Measurements from ENCODE around the gene HEXD. TPM values are rescaled to one million over a fixed set of nuclear protein-coding genes. Genes with fewer than 3 reads are reported as not detected.

HEXD gene
- polyA plus RNA-seq, 3 donors = 8.9 to 61.5 (median 12.7) TPM

- intact Hi-C loops (cut with micrococcal nuclease) = no loop called here
- H3K27ac Mint-ChIP-seq = no peak overlapping the region
- Histone ChIP-seq H2AFZ (ENCODE audit: insufficient read depth, low read depth, low read length, poor library complexity, severe bottlenecking) (no peak overlapping the region), H3K27me3 (ENCODE audit: control insufficient read depth in 2 of 2, insufficient read depth in 2 of 2, low read length in 2 of 2) (no peaks in the 10 kb centered on the region), H3K4me3 (replicated peaks in 1 of 3; ENCODE audit: low read depth in 2 of 3, low read length in 3 of 3) (no peak overlapping the region), H3K27ac (ENCODE audit: low read depth in 1 of 2, low read length in 2 of 2) (no peak overlapping the region), H3K36me3 (replicated peaks in 1 of 2; ENCODE audit: control insufficient read depth in 1 of 2, insufficient read depth in 2 of 2, low read length in 2 of 2) (peaks cover 11 to 48% of the 10 kb centered on the region in 2 donors), H4K20me1 (ENCODE audit: insufficient read depth, low read length) (peaks cover 11% of the 10 kb centered on the region), H3K79me2 (ENCODE audit: insufficient read depth, low read length) (no peaks in the 10 kb centered on the region), H3K9ac (ENCODE audit: insufficient read depth, low read length, poor library complexity, severe bottlenecking) (no peak overlapping the region), H3K4me1 (ENCODE audit: control insufficient read depth in 1 of 2, insufficient read depth in 2 of 2, low read length in 2 of 2) (peaks cover 3 to 8% of the 10 kb centered on the region in 2 donors), H3K9me3 (replicated peaks in 1 of 2; ENCODE audit: control insufficient read depth in 1 of 2, insufficient read depth in 1 of 2, low read length in 2 of 2) (no peaks in the 10 kb centered on the region), H3K4me2 (replicated peaks; ENCODE audit: extremely low read depth, low read length, poor library complexity, severe bottlenecking) (no peak overlapping the region)
- WGBS (ENCODE audit: insufficient coverage) = 96% methylated on average over 13 of the region's 15 CpGs
- no peak overlapping the region for H3K4me3 Mint-ChIP-seq
- no peak for DNase-seq
- peaks cover 13% of the 10 kb centered on the region for H3K4me1 Mint-ChIP-seq
- peaks cover 36 to 44% of the 10 kb centered on the region in 2 donors for H3K36me3 Mint-ChIP-seq
- no peaks in the 10 kb centered on the region for H3K9me3 Mint-ChIP-seq
- TF ChIP-seq CTCF (IDR thresholded peaks at IDR 0.05) = no peak
- H3K27me3 Mint-ChIP-seq (ENCODE audit: low read depth in 3 of 3) = peaks cover 0 to 6% (median 3%) of the 10 kb centered on the region in 3 donors
Observed at GRCh38 chr17:82408288-82408937, 9.7 kb upstream of the HEXD start.

- Histone ChIP-seq H2AFZ (ENCODE audit: insufficient read depth, low read depth, low read length, poor library complexity, severe bottlenecking) (no peak overlapping the region), H4K20me1 (ENCODE audit: insufficient read depth, low read length) (peaks cover 12% of the 10 kb centered on the region), H3K36me3 (replicated peaks in 1 of 2; ENCODE audit: control insufficient read depth in 1 of 2, insufficient read depth in 2 of 2, low read length in 2 of 2) (peaks cover 6 to 43% of the 10 kb centered on the region in 2 donors), H3K27me3 (ENCODE audit: control insufficient read depth in 2 of 2, insufficient read depth in 2 of 2, low read length in 2 of 2) (no peaks in the 10 kb centered on the region), H3K27ac (ENCODE audit: low read depth in 1 of 2, low read length in 2 of 2) (no peak overlapping the region), H3K4me3 (replicated peaks in 1 of 3; ENCODE audit: low read depth in 2 of 3, low read length in 3 of 3) (no peak overlapping the region), H3K9ac (ENCODE audit: insufficient read depth, low read length, poor library complexity, severe bottlenecking) (no peak overlapping the region), H3K9me3 (replicated peaks in 1 of 2; ENCODE audit: control insufficient read depth in 1 of 2, insufficient read depth in 1 of 2, low read length in 2 of 2) (no peaks in the 10 kb centered on the region), H3K4me1 (ENCODE audit: control insufficient read depth in 1 of 2, insufficient read depth in 2 of 2, low read length in 2 of 2) (peaks cover 3 to 8% of the 10 kb centered on the region in 2 donors), H3K79me2 (ENCODE audit: insufficient read depth, low read length) (no peaks in the 10 kb centered on the region), H3K4me2 (replicated peaks; ENCODE audit: extremely low read depth, low read length, poor library complexity, severe bottlenecking) (no peak overlapping the region)
- no peak overlapping the region for H3K27ac Mint-ChIP-seq
- no peak for TF ChIP-seq CTCF (IDR thresholded peaks at IDR 0.05)
- no peak overlapping the region for H3K4me3 Mint-ChIP-seq
- peaks cover 13% of the 10 kb centered on the region for H3K4me1 Mint-ChIP-seq
- WGBS (ENCODE audit: insufficient coverage) = 95% methylated on average over 21 of the region's 21 CpGs
- peaks cover 33 to 40% of the 10 kb centered on the region in 2 donors for H3K36me3 Mint-ChIP-seq
- intact Hi-C loops (cut with micrococcal nuclease) = no loop called here
- peaks cover 0 to 6% (median 3%) of the 10 kb centered on the region in 3 donors for H3K27me3 Mint-ChIP-seq (ENCODE audit: low read depth in 3 of 3)
- H3K9me3 Mint-ChIP-seq = no peaks in the 10 kb centered on the region
- DNase-seq = no peak
Observed at GRCh38 chr17:82408938-82409318, 9.2 kb upstream of the HEXD start.
